COR-L47 (cell line): ENCODE data around the gene DPT.

Experiments used
- DNase-seq: peaks from one replicate; lab custom pipeline; 2025; lab: John Stamatoyannopoulos, UW

DPT gene

DNA sequence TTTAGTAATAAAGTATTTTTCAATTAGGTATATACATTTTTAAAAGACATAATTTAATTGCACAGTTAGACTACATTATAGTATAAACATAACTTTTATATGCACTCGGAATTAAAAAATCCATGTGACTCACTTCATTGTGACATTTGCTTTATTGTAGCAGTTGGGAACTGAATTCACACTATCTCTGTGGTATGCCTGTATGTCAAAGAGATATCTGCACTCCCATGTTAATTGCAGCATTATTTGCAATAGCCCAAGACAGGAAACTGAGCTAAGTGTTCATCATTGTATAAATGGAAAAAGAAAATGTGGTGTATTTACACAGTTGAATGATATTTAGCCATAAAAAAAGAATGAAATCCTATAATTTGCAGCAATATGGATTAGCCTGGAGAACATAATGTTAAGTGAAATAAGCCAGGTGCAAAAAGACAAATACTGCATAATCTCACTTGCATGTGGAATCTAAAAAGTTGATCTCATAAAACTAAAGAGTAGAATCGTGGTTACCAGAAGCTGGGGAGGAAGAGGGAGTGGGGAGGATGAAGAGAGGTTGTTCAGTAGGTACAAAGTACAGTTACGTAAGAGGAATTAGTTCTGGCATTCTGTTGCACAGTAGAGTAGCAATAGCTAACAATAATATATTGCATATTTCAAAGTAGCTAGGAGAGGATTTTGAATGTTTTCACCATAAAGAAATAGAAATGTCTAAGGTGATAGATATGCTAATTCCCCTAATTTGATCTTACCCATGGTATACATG is 64.8 kb downstream of the DPT start:
- DNase-seq, result no peak

DNA sequence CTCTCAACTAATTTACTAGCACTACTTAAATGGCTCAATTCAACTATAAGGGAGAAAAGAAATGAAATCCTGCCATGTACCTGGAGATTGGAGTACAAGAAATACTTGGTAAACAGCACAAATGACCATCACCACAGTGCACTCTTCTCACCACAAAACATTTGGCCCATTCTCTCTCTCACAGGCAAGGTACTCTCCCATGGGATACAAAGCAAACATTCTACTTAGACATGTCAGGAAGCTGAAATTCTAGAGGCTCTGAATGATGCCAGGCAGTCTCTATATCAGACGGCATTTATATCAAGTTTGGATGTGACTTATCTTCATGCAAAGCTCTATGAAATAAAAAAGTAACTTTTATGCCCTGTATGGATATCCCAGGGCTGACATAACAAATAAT is 72.5 kb downstream of the DPT start:
- no peak for DNase-seq

- DNase-seq, result no peak
Measured at GRCh38 chr1:168654198-168654915, 74.6 kb downstream of the DPT start.

DNA sequence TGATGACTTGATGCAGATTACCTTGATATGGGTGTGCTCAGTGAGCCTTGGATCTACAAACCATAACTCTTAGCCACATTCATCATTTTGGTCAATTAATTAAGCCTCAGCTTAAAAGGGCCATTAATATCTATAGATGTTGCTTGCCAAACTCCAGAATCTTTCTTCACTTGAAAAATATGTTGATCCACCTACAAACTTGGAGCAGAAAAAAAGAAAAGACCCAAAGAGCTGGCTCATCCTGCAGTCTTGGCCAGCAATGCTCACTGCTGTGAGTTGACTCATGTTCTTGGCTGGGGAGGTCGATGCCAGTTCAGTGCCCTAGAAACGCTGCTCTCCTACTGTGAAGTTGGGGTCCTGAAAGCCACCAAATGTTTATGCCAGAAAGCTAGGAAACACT is 75.4 kb downstream of the DPT start:
- no peak for DNase-seq

DNA sequence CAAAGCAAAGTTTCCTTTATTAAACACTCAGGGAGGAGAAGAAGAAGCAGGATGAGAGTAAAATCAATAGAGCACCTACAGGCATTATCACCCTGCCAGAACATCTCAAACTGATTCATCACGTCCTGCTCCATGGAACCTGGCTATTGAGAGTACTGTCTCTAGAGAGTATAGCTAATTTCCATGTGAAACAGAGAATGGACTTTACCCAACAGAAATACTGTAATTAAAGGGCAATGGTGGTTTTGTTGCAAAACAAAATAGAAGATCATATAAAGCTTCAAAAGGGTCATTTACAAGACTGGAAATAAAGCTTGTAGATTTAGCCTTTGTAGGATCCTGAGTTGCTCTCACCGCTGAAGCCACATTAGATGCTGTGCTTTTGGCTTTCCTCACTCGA is 83.3 kb downstream of the DPT start:
- DNase-seq, result no peak
